Stomach (tissue), 9 donors: Measurements from ENCODE around the gene ARL5C. TPM values are rescaled to one million over a fixed set of nuclear protein-coding genes. Genes with fewer than 3 reads are reported as not detected.

Experiments used
- DNase-seq, 2 donors: peaks; one replicate each; pipeline versions ENCODE4 v3.0.0 to v3.0.0-alpha.2; 2013 to 2019
- H3K27ac ChIP-seq, 5 donors: fragments of 200-600 bp in 4 of 5; sonication (generic) in 4 of 5; one replicate each; pipeline ENCODE4 v1.5.1; 2013 to 2019; ENCODE audit warnings: mild to moderate bottlenecking in 1 of 5, moderate library complexity in 1 of 5
- H3K27me3 ChIP-seq, 3 donors: fragments of 200-600 bp; sonication (generic); one replicate each; pipeline ENCODE4 v1.5.1; 2017 to 2019; ENCODE audit warnings: mixed run types in 1 of 3
- H3K36me3 ChIP-seq, 4 donors: fragments of 200-600 bp; sonication (generic); 1 replicate in 3 of 4; 2 replicates in 1 of 4; pipeline ENCODE4 v1.5.1; 2016 to 2019
- H3K4me1 ChIP-seq, 4 donors: fragments of 200-600 bp; sonication (generic); one replicate each; pipeline ENCODE4 v1.5.1; 2016 to 2019
- H3K4me3 ChIP-seq, 4 donors: fragments of 200-600 bp; sonication (generic) in 3 of 4; one replicate each; pipeline ENCODE4 v1.5.1; 2016 to 2019; ENCODE audit warnings: mild to moderate bottlenecking in 1 of 4
- H3K9me3 ChIP-seq, 4 donors: fragments of 200-600 bp; sonication (generic); one replicate each; pipeline ENCODE4 v1.5.1; 2016 to 2019
- EP300 ChIP-seq: sonication (generic); formaldehyde crosslinking; IDR thresholded peaks from one replicate; pipeline ENCODE4 v1.6.1; 2017; ENCODE audit warnings: antibody characterized with exemption
- POLR2A ChIP-seq, 4 donors: fragments of 450-650 bp; IDR thresholded peaks; one replicate each; pipeline ENCODE4 v1.6.1; 2016; ENCODE audit warnings: antibody characterized with exemption in 4 of 4, control low read depth in 2 of 4, mild to moderate bottlenecking in 1 of 4, moderate library complexity in 1 of 4
- POLR2AphosphoS5 ChIP-seq, 3 donors: sonication (generic); formaldehyde crosslinking; IDR thresholded peaks; one replicate each; pipeline ENCODE4 v1.6.1; 2016; ENCODE audit warnings: antibody characterized with exemption in 3 of 3
- WGBS, 5 donors: extraction: QIAGEN DNeasy Blood & Tissue Kit in 3 of 5; methylation state at CpG; one replicate each; pipeline versions ENCODE4 v1.1.5 to v1.1.7; 2013 to 2018; 5-methylcytosine and 5-hydroxymethylcytosine counted together
- intact Hi-C: fragments of 100-400 bp; cut with DNase I; formaldehyde crosslinking; loops from one replicate; pipeline ENCODE4 v1.15.1; 2023; ENCODE audit warnings: low total_unique reads
- polyA plus RNA-seq, 3 donors: library from polyadenylated mRNA; stranded (reverse); fragments of 200-250 nt; gene quantifications; one replicate each; pipeline ENCODE4 v1.2.3, GENCODE V29; 2013
- total RNA-seq, 5 donors: library from RNA; depleted of rRNA; stranded (reverse); fragments of >200 nt; gene quantifications; one replicate each; pipeline versions ENCODE4 v1.1.0 to v1.2.3, GENCODE V29; 2014 to 2016
- TF ChIP-seq, protein P1 (sequence below), 7 experiments: fragments of 450-650 bp in 4 of 7; fragments of 200-600 bp in 3 of 7; sonication (generic) in 3 of 7; IDR thresholded peaks; one replicate each; pipeline ENCODE4 v1.5.1; 2016 to 2019; ENCODE audit warnings: antibody characterized with exemption in 7 of 7, control low read depth in 2 of 7, mild to moderate bottlenecking in 1 of 7
- donor health status: healthy with polysubstance abuse.
- donor health status: Bipolar disorder and iron deficiency.
- donor health status: healthy.

ARL5C gene
- total and polyA plus RNA-seq, 8 donors = not detected

DNA sequence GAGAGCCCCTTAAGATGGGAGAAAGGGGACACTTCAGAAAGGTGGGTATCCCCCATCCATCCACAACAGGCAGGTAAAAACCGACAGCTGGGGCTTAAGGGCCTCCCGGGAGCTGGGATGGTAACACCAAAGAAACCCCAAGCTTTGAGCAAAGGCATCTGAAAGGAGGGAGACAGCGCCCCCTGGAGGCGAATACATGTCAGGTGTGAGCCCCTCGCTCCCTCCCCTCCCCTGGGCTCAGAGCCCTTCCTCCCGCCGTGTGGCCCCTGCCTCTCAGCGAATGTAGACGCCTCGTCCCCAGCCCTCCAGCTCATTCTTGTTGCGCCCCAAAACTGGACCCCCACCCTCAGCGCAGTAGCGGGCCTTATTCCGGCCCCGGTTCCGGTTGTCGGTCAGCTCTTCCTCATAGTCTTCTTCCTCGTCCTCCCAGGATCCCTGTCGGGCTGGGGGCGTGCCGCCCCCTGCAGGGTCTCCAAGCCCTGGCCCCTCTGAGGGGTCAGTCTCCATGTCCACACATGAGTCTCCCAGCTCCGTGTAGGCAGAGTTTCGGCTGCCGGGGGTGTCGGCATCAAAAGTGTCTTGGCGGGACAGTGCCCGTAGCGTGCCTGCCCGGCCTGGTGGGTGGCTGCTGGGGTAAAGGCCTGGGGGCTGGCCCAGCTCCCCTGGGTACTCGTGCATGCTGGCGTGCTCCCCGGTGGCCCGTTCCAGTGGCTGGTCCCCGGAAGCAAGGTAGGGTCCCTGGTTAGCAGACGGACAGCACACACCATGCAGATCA lies 9.1 kb upstream of the ARL5C start:
- Histone ChIP-seq H3K4me1 (peaks cover 0 to 11% (median 3%) of the 10 kb centered on the region in 4 donors), H3K36me3 (peaks cover 9 to 43% (median 32%) of the 10 kb centered on the region in 4 donors), H3K27me3 (no peaks in the 10 kb centered on the region), H3K27ac (no peak overlapping the region), H3K4me3 (no peak overlapping the region), H3K9me3 (no peaks in the 10 kb centered on the region)
- 55 to 66% (median 63%) methylated on average over 30 to 35 of the region's 35 CpGs for WGBS, 5 donors
- intact Hi-C loops = no loop called here
- DNase-seq = peak; percentile 81 to 91
- TF ChIP-seq EP300 = no peak
- TF ChIP-seq POLR2AphosphoS5 (IDR thresholded peaks at IDR 0.05) = no peak
- TF ChIP-seq, protein P1, sequence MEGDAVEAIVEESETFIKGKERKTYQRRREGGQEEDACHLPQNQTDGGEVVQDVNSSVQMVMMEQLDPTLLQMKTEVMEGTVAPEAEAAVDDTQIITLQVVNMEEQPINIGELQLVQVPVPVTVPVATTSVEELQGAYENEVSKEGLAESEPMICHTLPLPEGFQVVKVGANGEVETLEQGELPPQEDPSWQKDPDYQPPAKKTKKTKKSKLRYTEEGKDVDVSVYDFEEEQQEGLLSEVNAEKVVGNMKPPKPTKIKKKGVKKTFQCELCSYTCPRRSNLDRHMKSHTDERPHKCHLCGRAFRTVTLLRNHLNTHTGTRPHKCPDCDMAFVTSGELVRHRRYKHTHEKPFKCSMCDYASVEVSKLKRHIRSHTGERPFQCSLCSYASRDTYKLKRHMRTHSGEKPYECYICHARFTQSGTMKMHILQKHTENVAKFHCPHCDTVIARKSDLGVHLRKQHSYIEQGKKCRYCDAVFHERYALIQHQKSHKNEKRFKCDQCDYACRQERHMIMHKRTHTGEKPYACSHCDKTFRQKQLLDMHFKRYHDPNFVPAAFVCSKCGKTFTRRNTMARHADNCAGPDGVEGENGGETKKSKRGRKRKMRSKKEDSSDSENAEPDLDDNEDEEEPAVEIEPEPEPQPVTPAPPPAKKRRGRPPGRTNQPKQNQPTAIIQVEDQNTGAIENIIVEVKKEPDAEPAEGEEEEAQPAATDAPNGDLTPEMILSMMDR (IDR thresholded peaks at IDR 0.05) = peak in 5 of 7 experiments; percentile 63 to 90 (median 71)

DNA sequence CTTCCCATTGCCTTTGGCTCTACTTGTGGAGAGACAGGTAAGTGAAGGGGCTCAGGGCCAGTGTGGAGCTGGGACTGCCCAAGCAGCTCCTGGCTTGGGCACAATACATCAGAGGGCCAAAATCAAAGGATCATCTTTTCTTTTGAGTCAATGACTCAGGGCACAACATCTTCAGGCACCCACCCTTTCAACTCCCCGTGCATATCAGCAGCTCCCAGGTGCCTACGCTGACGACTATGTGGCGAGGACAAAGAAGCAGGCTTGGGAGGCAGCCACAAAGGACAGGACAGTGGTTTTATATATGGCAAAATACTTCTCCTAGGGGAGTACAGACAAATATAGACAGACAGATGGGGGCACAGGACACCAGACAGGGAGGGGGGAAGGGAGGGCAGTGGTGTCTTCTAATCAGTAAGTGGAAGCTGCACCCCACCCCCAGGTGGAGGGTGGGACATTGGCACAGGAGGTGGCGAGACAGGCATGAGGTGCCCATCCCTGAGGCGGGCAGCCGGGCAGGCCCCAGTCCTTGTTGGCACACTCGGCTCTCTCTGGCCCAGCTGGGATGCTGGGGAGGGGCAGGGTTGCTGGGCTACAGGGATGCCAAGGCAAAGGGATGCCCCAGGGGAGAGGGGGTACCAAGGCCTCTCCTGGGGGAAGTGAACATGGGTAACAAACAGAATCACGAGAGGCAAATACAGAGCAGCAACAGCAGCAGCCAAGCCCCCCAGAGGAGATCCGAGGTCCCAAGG lies 7.7 kb upstream of the ARL5C start:
- H3K4me3 ChIP-seq = no peak overlapping the region
- TF ChIP-seq, protein P1 (IDR thresholded peaks at IDR 0.05) = no peak
- TF ChIP-seq POLR2A (IDR thresholded peaks at IDR 0.05) (no peak), POLR2AphosphoS5 (IDR thresholded peaks at IDR 0.05) (no peak), EP300 (no peak)
- H3K27ac ChIP-seq = no peak overlapping the region
- peak in 1 of 2 donors; percentile 11 for DNase-seq
- H3K4me1 ChIP-seq = peaks cover 0 to 11% (median 3%) of the 10 kb centered on the region in 4 donors
- WGBS, 5 donors = 55 to 66% (median 59%) methylated on average over 10 of the region's 10 CpGs
- peaks cover 9 to 32% (median 26%) of the 10 kb centered on the region in 4 donors for H3K36me3 ChIP-seq
- H3K27me3 ChIP-seq = no peaks in the 10 kb centered on the region
- no peaks in the 10 kb centered on the region for H3K9me3 ChIP-seq
- intact Hi-C loops = no loop called here

DNA sequence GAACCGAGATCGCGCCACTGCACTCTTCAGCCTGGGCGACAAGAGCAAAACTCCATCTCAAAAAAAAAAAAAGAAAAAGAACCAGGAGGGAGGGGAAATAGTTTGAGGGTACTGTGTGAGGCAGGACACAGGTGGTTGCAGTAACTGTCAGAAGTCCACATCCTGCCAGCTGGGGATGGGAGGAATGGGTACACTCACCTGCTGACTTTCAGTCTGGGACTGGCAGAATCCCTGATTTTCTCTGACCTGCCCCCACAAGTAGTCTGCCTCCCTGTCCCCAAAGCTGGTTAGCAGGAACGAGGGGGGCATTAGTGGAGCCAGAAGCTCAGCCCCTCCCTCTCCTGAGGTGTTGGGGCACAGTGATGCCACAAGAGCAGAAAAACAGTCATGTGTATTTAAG lies 7.1 kb upstream of the ARL5C start:
- H3K36me3 ChIP-seq = peaks cover 9 to 30% (median 25%) of the 10 kb centered on the region in 4 donors
- WGBS, 5 donors = 67 to 82% (median 78%) methylated on average over 5 of the region's 5 CpGs
- intact Hi-C loops = no loop called here
- TF ChIP-seq, protein P1 (IDR thresholded peaks at IDR 0.05) = no peak
- TF ChIP-seq POLR2A (IDR thresholded peaks at IDR 0.05) (no peak), EP300 (no peak), POLR2AphosphoS5 (IDR thresholded peaks at IDR 0.05) (no peak)
- peak in 1 of 2 donors; percentile 7 for DNase-seq
- no peak overlapping the region for H3K4me3 ChIP-seq
- H3K27ac ChIP-seq = no peak overlapping the region
- H3K27me3 ChIP-seq = no peaks in the 10 kb centered on the region
- H3K9me3 ChIP-seq = no peaks in the 10 kb centered on the region
- peaks cover 0 to 11% (median 3%) of the 10 kb centered on the region in 4 donors for H3K4me1 ChIP-seq

DNA sequence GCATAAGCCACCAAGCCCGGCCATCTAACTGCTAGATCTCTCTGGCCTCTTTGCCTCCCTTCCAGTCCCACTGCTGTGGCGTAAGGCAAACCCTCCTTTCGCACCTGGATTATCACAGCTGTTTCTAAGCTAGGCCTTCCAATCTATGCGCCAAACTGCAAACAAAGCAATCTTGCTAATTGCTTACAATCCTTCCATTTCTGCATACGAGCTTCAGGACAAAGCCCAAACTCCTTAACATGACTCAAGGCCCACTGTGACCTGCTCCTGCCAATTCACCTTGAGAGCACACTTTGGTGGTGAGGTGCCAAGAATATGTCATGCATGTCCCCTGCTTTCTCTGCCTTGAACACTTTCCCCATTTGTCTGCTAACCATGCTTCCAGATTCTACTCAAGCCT lies 6.0 kb upstream of the ARL5C start:
- Histone ChIP-seq H3K4me1 (peaks cover 0 to 20% (median 5%) of the 10 kb centered on the region in 4 donors), H3K4me3 (no peak overlapping the region), H3K9me3 (no peaks in the 10 kb centered on the region), H3K36me3 (peaks cover 5 to 19% (median 14%) of the 10 kb centered on the region in 4 donors), H3K27me3 (no peaks in the 10 kb centered on the region), H3K27ac (no peak overlapping the region)
- intact Hi-C loops = no loop called here
- TF ChIP-seq POLR2AphosphoS5 (IDR thresholded peaks at IDR 0.05) (no peak), EP300 (no peak), POLR2A (IDR thresholded peaks at IDR 0.05) (no peak)
- TF ChIP-seq, protein P1 (IDR thresholded peaks at IDR 0.05) = no peak
- WGBS, 5 donors = 44 to 75% (median 52%) methylated on average over 5 of the region's 5 CpGs
- DNase-seq = peak in 1 of 2 donors; percentile 6
